Ovary (tissue), 3 donors: ENCODE measurements around the gene ACTRT3.

ENCODE experiments used
- CTCF ChIP-seq, 3 donors: fragments of 450-650 bp in 2 of 3; fragments of 200-600 bp in 1 of 3; IDR thresholded peaks; one replicate each; pipeline versions ENCODE4 v1.5.1 to v1.8.0; 2016 to 2022; ENCODE audit warnings: antibody characterized with exemption in 3 of 3, mild to moderate bottlenecking in 1 of 3
- EP300 ChIP-seq: sonication (generic); formaldehyde crosslinking; IDR thresholded peaks from one replicate; pipeline ENCODE4 v1.6.1; 2017; ENCODE audit warnings: antibody characterized with exemption
- POLR2A ChIP-seq: fragments of 450-650 bp; IDR thresholded peaks from one replicate; pipeline ENCODE4 v1.6.1; 2017; ENCODE audit warnings: antibody characterized with exemption, mild to moderate bottlenecking, moderate library complexity
- donor health status: DM: no; HTN: no; CAD: no.

GRCh38 chr3:169811631-169812331 is 42.4 kb upstream of the ACTRT3 start:
- TF ChIP-seq CTCF (IDR thresholded peaks at IDR 0.05) (no peak), EP300 (no peak), POLR2A (no peak)
